OCI-LY7 (cell line): Measurements from ENCODE around the gene ZNF280A. TPM values are rescaled to one million over a fixed set of nuclear protein-coding genes. Genes with fewer than 3 reads are reported as not detected.

ENCODE experiments used
- BruUV-seq: library from RNA; stranded (reverse); fragments of 400-500 nt; replicated peaks from 2 replicates; lab custom pipeline; 2021; lab: Mats Ljungman, UMichigan
- CTCF ChIA-PET: fragments of 300-600 bp; sonication (Branson Sonifier 250); formaldehyde crosslinking; loops from one replicate; lab custom pipeline; 2022; ENCODE audit warnings: antibody characterized with exemption; ENCODE audit not compliant: unreplicated experiment; lab: Charles Lee
- POLR2A ChIA-PET: fragments of 300-600 bp; sonication (Branson Sonifier 250); formaldehyde crosslinking; loops from one replicate; lab custom pipeline; 2022; ENCODE audit warnings: antibody characterized with exemption; lab: Charles Lee
- DNase-seq: peaks from one replicate; pipeline ENCODE4 v3.0.0-alpha.2; 2015; ENCODE audit warnings: low spot score
- H2AFZ ChIP-seq: fragments of 200-600 bp; sonication (generic), shearing (Covaris generic); 2 replicates; pipeline ENCODE4 v1.6.1; 2014; ENCODE audit warnings: mild to moderate bottlenecking, antibody characterized with exemption, low read length, moderate library complexity
- H3K27ac ChIP-seq: fragments of 200-600 bp; sonication (generic); 2 replicates; pipeline ENCODE4 v1.5.1; 2014; ENCODE audit warnings: mixed run types, low read depth, mild to moderate bottlenecking, moderate library complexity, low read length, inconsistent platforms; ENCODE audit not compliant: poor library complexity, severe bottlenecking
- H3K36me3 ChIP-seq: fragments of 200-600 bp; sonication (generic); 2 replicates; pipeline ENCODE4 v1.6.1; 2014; ENCODE audit warnings: mild to moderate bottlenecking, antibody characterized with exemption, low read length, moderate library complexity, mixed read lengths; ENCODE audit not compliant: insufficient read depth
- H3K4me1 ChIP-seq: fragments of 200-600 bp; sonication (generic); 2 replicates; pipeline ENCODE4 v1.5.1; 2014; ENCODE audit warnings: mild to moderate bottlenecking, low read length; ENCODE audit not compliant: insufficient read depth, poor library complexity, severe bottlenecking
- H3K4me2 ChIP-seq: fragments of 200-600 bp; sonication (generic); 2 replicates; pipeline ENCODE4 v1.6.1; 2014; ENCODE audit warnings: mild to moderate bottlenecking, low read length
- H3K4me3 ChIP-seq: fragments of 200-600 bp; sonication (generic); 2 replicates; pipeline ENCODE4 v1.5.1; 2014; ENCODE audit warnings: mild to moderate bottlenecking, low read depth, low read length; ENCODE audit not compliant: poor library complexity, severe bottlenecking
- H3K79me2 ChIP-seq: fragments of 200-600 bp; sonication (generic); 2 replicates; pipeline ENCODE4 v1.6.1; 2016; ENCODE audit warnings: low read depth, mild to moderate bottlenecking, low read length, moderate library complexity, mixed read lengths; ENCODE audit not compliant: insufficient read depth
- H3K9me2 ChIP-seq: fragments of 200-600 bp; sonication (generic); 2 replicates; pipeline ENCODE4 v1.6.1; 2016; ENCODE audit warnings: mild to moderate bottlenecking, low read length, mixed read lengths; ENCODE audit not compliant: insufficient read depth
- H3K9me3 ChIP-seq: fragments of 200-600 bp; sonication (generic); 2 replicates; pipeline ENCODE4 v1.6.1; 2014; ENCODE audit warnings: mild to moderate bottlenecking, mixed run types, low read length, mixed read lengths
- H4K20me1 ChIP-seq: fragments of 200-600 bp; sonication (generic); 2 replicates; pipeline ENCODE4 v1.6.1; 2014; ENCODE audit warnings: mild to moderate bottlenecking, antibody characterized with exemption, low read length, moderate library complexity, mixed read lengths; ENCODE audit not compliant: insufficient read depth
- CTCF ChIP-seq: fragments of 200-600 bp; sonication (generic); conservative IDR thresholded peaks from 2 replicates; pipeline ENCODE4 v1.5.1; 2014; ENCODE audit warnings: mild to moderate bottlenecking, antibody characterized with exemption, low read length, moderate library complexity, mixed read lengths
- EZH2phosphoT487 ChIP-seq: fragments of 200-600 bp; sonication (generic); IDR thresholded peaks from 2 replicates; pipeline ENCODE4 v1.6.1; 2018; ENCODE audit warnings: low read depth, borderline replicate concordance, mild to moderate bottlenecking, mixed run types, antibody characterized with exemption, low read length, moderate library complexity, mixed read lengths
- intact Hi-C: fragments of 100-400 bp; cut with micrococcal nuclease; formaldehyde crosslinking; loops from one replicate; pipeline ENCODE4 v1.10.0; 2022; ENCODE audit not compliant: unreplicated experiment
- total RNA-seq, 2 experiments: library from RNA; depleted of rRNA in 1 of 2; stranded (reverse); fragments of >200 nt in 1 of 2; shearing (Covaris generic) in 1 of 2; gene quantifications; 2 replicates each; pipeline ENCODE4 v1.2.3, GENCODE V29; 2014 to 2022

Gene ZNF280A
- total RNA-seq, 2 experiments from 2014 or later, result not detected

DNA sequence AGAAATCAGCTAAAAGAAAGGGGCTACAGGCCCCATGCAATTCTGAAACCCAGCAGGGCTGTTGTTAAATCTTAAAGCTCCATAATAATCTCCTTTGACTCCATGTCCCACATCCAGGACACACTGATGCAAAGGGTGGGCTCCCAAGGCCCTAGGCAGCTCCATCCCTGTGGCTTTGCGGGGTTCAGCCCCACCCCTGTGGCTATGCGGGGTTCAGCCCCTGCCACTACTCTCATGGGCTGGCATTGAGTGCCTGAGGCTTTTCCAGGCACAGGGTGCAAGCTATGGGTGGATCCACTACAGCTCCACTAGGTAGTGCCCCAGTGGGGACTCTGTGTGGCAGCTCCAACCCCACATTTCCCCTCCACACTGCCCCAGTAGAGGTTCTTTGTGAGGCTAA is 8.7 kb upstream of the ZNF280A start:
- POLR2A ChIA-PET, result no interaction called here
- CTCF ChIA-PET, result no interaction called here
- H3K4me2 ChIP-seq, result no peak overlapping the region
- H2AFZ ChIP-seq, result no peak overlapping the region
- intact Hi-C loops, result no loop called here
- no TSS peak for BruUV-seq
- no peak for TF ChIP-seq EZH2phosphoT487
- TF ChIP-seq CTCF, result no peak
- no peaks in the 10 kb centered on the region for H4K20me1 ChIP-seq
- H3K4me1 ChIP-seq, result peaks cover 9% of the 10 kb centered on the region
- DNase-seq, result no peak
- H3K4me3 ChIP-seq, result no peak overlapping the region
- H3K27ac ChIP-seq, result no peak overlapping the region
- H3K36me3 ChIP-seq, result no peaks in the 10 kb centered on the region
- H3K9me2 ChIP-seq, result no peaks in the 10 kb centered on the region
- no peaks in the 10 kb centered on the region for H3K79me2 ChIP-seq
- no peaks in the 10 kb centered on the region for H3K9me3 ChIP-seq

GRCh38 chr22:22527312-22527711 is 7.2 kb upstream of the ZNF280A start:
- Histone ChIP-seq H3K4me3 (no peak overlapping the region), H3K9me3 (no peaks in the 10 kb centered on the region), H3K36me3 (no peaks in the 10 kb centered on the region), H3K9me2 (no peaks in the 10 kb centered on the region), H4K20me1 (no peaks in the 10 kb centered on the region), H3K27ac (no peak overlapping the region), H3K4me2 (no peak overlapping the region), H3K4me1 (peaks cover 9% of the 10 kb centered on the region), H2AFZ (no peak overlapping the region), H3K79me2 (no peaks in the 10 kb centered on the region)
- ChIA-PET POLR2A (no interaction called here), CTCF (no interaction called here)
- TF ChIP-seq EZH2phosphoT487, result no peak
- TF ChIP-seq CTCF, result no peak
- no peak for DNase-seq
- intact Hi-C loops, result no loop called here
- no TSS peak for BruUV-seq

DNA sequence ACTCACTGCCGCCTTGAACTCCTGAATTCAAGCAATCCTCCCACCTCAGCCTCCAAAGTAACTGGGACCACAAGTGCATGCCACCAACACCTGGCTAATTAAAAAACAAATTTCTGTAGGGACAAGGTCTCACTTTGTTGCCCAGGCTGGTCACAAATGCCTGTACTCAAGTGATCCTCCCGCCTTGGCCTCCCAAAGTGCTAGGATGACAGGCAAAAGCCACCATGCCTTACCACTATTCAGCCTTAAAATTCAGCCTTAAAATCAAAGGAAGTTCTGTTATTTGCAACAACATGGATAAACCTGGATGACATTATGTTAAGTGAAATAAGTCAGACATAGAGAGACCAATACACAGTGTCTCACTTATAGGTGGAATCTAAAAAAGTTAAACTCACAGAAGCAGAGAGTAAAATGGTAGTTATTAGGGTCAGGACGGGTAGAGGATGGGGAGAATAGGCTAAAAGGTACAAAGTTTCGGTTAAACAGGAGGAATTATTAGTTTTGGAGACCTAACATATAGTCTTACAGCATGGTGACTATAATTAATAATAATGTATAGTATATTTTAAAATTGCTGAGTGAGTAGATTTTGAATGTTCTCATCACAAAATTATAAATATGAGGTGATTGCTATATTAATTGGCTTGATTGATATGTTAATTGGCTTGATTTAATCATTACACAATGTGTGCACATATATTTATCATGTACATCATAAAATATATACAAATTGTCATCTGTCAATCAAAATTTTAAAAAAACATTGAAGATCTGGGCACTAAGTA is 6.2 kb upstream of the ZNF280A start:
- no peaks in the 10 kb centered on the region for H3K36me3 ChIP-seq
- no peak for TF ChIP-seq EZH2phosphoT487
- TF ChIP-seq CTCF, result no peak
- no peaks in the 10 kb centered on the region for H4K20me1 ChIP-seq
- no peak overlapping the region for H2AFZ ChIP-seq
- H3K4me1 ChIP-seq, result peaks cover 10% of the 10 kb centered on the region
- no peaks in the 10 kb centered on the region for H3K79me2 ChIP-seq
- H3K9me3 ChIP-seq, result no peaks in the 10 kb centered on the region
- ChIA-PET CTCF (no interaction called here), POLR2A (no interaction called here)
- no peak for DNase-seq
- intact Hi-C loops, result no loop called here
- no peak overlapping the region for H3K4me3 ChIP-seq
- no TSS peak for BruUV-seq
- H3K4me2 ChIP-seq, result no peak overlapping the region
- H3K9me2 ChIP-seq, result no peaks in the 10 kb centered on the region
- H3K27ac ChIP-seq, result no peak overlapping the region
